ENCODE results near the gene ASH1L.

- TF ChIP-seq CTCF (IDR thresholded peaks at IDR 0.05; ENCODE audit: low read depth, low read length): no peak
- TF ChIP-seq POLR2A (IDR thresholded peaks at IDR 0.05; ENCODE audit: extremely low read depth, insufficient read length): no peak
These were observed 265.2 kb downstream of the ASH1L start for GRCh38 chr1:155297384-155297783.
